A673 (cell line): ENCODE measurements around the gene SLC22A4.

Experiments used
- CTCF ChIP-seq: fragments of 300-800, 200-600 bp; sonication (generic); conservative IDR thresholded peaks from 2 replicates; pipeline ENCODE4 v1.5.1; 2017; ENCODE audit warnings: low read depth, mild to moderate bottlenecking, antibody characterized with exemption, low read length, moderate library complexity, mixed read lengths
- EZH2 ChIP-seq: fragments of 200-600 bp; sonication (generic); IDR thresholded peaks from 2 replicates; pipeline ENCODE4 v1.6.1; 2017; ENCODE audit warnings: borderline replicate concordance, low read depth, mild to moderate bottlenecking, mixed read lengths, antibody characterized with exemption, low read length; ENCODE audit not compliant: poor library complexity, severe bottlenecking

GRCh38 chr5:132391870-132392269 is 97.7 kb downstream of the SLC22A4 start:
- no peak for TF ChIP-seq CTCF
- no peak for TF ChIP-seq EZH2
